ENCODE data around the gene SPRED3.

- TF ChIP-seq, protein P1, sequence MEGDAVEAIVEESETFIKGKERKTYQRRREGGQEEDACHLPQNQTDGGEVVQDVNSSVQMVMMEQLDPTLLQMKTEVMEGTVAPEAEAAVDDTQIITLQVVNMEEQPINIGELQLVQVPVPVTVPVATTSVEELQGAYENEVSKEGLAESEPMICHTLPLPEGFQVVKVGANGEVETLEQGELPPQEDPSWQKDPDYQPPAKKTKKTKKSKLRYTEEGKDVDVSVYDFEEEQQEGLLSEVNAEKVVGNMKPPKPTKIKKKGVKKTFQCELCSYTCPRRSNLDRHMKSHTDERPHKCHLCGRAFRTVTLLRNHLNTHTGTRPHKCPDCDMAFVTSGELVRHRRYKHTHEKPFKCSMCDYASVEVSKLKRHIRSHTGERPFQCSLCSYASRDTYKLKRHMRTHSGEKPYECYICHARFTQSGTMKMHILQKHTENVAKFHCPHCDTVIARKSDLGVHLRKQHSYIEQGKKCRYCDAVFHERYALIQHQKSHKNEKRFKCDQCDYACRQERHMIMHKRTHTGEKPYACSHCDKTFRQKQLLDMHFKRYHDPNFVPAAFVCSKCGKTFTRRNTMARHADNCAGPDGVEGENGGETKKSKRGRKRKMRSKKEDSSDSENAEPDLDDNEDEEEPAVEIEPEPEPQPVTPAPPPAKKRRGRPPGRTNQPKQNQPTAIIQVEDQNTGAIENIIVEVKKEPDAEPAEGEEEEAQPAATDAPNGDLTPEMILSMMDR (conservative IDR thresholded peaks at IDR 0.05 in 1 of 2, IDR thresholded peaks at IDR 0.05 in 1 of 2; ENCODE audit: low read depth in 1 of 2, low read length in 2 of 2) = no peak
- no peak for TF ChIP-seq EZH2 (IDR thresholded peaks at IDR 0.05; ENCODE audit: low read length, missing control alignments)
Measured at GRCh38 chr19:38381138-38381537, 7.4 kb upstream of the SPRED3 start.

Measured in fibroblast of lung (primary cell).